DOHH2 (cell line): ENCODE measurements around the gene ITPR2.

Experiments used
- CTCF ChIP-seq: fragments of 200-600 bp; sonication (generic); IDR thresholded peaks from one replicate; pipeline ENCODE4 v1.5.1; 2014; ENCODE audit warnings: antibody characterized with exemption, mild to moderate bottlenecking, low read depth, low read length; ENCODE audit not compliant: poor library complexity, severe bottlenecking
- EZH2phosphoT487 ChIP-seq: fragments of 200-600 bp; sonication (generic); IDR thresholded peaks from 2 replicates; pipeline ENCODE4 v1.6.1; 2017; ENCODE audit warnings: borderline replicate concordance, mild to moderate bottlenecking, antibody characterized with exemption, low read length, moderate library complexity, mixed read lengths

GRCh38 chr12:26378711-26379110, 454.3 kb downstream of the ITPR2 start:
- no peak for TF ChIP-seq CTCF
- no peak for TF ChIP-seq EZH2phosphoT487
